HG02642 (cell line): Measurements from ENCODE around the gene SFRP5.

ENCODE experiments used
- ATAC-seq: cut with Tn5 transposase; IDR thresholded peaks from one replicate; pipeline ENCODE4 v1.9.1; 2021; ENCODE audit warnings: mild to moderate bottlenecking; ENCODE audit not compliant: unreplicated experiment, poor library complexity

The SFRP5 gene

DNA sequence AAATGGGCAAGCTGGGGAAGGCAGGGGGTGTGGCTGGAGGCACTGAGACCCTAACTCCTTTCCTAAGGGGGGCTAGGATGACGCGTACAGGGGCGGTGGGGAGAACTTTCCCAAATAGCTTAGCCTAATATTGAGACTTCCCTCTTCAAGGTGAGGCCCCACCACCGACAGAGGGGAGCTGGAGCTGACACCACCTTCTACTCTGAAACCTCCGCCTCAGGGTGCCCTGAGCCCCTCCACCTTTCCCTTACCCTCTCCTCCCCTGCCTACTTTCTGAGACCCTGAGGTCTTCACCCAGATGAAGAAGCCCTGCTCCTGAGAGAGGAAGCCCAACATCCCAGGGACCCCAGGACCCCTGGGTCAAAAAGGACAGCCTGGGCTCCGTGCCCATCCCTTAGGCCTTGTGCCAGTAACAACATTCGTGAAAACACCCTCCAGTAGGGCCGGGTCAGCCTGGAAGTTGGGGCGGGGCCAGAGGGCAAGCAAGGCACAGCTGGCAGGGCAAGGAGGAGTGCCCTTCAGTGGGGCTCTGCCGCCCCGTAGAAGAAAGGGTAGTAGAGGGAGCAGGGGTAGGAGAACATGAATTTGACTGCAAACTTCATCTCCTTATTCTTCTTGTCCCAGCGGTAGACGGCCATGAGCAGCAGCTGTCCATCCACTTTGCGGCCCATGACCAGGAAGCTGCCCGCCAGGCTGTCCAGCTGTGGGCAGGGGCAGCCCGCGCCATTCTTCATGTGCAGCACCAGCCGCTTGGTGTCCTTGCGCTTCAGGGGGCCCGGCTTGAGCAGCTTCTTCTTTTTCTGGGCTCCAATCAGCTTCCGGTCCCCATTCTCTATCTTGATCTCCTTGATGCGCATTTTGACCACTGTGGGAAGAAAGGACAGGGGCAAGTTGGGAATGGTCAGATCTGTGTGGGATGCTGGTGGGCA lies 4.5 kb downstream of the SFRP5 start:
- no peak for ATAC-seq

- ATAC-seq: no peak
These were observed 5.5 kb downstream of the SFRP5 start for GRCh38 chr10:97766106-97766810.

DNA sequence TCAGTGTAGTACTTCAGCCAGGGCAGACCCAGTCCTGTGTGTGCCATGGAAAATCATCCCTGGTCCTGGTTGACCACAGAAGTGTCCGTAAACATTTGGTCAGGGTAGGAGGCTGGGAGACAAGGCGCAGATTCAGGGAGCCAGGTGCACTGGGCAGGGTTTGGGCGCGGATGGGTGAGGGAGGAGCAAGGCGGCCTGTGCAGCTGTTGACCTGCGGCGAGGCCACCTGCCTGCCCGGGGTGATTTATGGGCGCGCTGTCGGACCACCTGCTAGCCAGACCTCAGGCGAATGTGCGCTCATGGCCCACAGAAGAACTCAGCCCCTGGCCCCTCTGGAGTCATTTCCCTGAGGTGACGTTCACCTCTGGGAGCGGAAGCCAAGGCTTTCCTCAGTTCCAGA lies 6.6 kb downstream of the SFRP5 start:
- ATAC-seq: no peak

DNA sequence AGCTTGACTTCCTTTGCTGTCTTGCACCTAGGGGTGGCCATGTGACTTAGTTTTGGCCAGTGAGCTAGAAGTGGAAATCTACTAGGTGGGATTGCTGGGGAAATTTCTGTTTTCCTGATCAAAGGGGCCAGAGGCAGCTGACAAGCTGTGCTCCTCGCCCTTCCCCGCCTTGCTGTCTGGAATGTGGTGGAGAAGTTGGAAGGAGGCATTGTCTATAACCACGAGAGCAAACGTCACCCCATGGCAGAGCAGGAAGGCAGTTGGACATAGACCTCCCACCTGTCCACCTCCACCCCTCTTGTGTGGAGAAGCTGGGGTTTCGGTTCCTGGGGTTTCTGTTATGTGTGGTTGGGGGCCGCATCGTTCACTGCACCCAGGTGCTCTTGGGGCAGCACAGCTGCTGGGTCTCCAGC lies 7.3 kb downstream of the SFRP5 start:
- ATAC-seq: no peak

- ATAC-seq: no peak
These were observed 7.9 kb downstream of the SFRP5 start for GRCh38 chr10:97763947-97764346.

DNA sequence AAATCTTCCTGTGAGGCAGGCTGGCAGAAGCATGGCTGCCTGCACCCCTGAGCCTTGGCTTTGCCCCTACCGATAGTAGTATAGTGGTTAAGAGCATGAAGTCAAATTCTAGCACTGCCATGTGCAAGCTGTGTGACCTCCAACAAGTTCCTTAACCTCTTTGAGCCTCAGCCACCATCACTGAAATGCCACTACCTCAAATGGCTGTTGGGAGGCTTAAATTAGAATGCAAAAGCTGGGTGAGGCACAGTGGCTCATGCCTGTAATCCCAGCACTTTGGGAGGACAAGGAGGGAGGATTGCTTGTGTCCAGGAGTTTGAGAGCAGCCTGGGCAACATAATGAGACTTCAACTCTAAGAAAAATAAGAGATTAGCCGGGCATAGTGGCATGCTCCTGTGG lies 8.4 kb downstream of the SFRP5 start:
- no peak for ATAC-seq

- no peak for ATAC-seq
These were observed 9.0 kb downstream of the SFRP5 start for GRCh38 chr10:97762816-97763215.

DNA sequence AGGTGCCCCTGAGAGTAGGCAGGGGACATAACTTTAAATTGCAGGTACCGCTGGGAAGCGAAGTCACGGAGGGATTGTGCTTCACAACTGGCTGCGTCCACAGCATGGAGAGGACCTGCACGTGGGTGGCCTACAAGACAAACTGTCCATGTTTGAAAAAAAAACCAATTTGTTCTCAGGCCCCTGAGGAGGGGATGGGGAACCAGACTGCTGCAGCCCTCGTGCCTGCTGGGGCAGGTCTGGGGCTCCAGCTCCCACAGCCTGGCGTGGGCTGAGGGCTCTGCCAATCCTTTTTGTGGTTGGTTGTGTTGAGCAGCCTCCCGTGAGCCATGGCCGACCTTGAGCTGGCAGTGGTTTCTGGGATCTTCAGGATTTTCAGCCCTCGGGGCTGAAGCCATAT lies 9.7 kb downstream of the SFRP5 start:
- no peak for ATAC-seq

DNA sequence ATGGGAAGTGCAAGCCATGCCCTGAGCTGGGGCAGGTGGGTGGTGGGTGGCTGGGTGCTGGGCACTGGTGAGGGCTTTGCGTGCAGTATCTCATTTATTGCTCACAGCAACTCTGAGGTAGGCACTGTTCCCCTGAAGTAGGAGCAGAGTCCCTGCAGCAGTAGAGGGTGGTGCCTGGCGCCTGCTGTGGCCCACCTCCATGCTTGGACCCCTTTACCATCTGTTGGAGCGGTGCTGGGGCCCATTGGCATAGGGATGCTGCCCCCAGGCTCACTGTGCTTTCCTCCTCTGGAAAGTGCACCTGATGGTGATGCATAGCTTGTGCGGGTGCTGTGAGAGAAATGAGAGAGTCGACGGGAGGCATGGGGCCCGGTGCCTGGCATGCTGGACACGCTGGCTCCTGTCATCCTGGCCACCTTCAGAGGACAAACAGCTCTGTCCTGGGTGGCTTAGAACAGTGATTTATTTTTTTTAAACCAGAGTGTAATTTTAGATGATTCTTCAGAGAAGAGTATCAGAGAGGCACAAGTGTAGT lies 10.4 kb downstream of the SFRP5 start:
- ATAC-seq: no peak

DNA sequence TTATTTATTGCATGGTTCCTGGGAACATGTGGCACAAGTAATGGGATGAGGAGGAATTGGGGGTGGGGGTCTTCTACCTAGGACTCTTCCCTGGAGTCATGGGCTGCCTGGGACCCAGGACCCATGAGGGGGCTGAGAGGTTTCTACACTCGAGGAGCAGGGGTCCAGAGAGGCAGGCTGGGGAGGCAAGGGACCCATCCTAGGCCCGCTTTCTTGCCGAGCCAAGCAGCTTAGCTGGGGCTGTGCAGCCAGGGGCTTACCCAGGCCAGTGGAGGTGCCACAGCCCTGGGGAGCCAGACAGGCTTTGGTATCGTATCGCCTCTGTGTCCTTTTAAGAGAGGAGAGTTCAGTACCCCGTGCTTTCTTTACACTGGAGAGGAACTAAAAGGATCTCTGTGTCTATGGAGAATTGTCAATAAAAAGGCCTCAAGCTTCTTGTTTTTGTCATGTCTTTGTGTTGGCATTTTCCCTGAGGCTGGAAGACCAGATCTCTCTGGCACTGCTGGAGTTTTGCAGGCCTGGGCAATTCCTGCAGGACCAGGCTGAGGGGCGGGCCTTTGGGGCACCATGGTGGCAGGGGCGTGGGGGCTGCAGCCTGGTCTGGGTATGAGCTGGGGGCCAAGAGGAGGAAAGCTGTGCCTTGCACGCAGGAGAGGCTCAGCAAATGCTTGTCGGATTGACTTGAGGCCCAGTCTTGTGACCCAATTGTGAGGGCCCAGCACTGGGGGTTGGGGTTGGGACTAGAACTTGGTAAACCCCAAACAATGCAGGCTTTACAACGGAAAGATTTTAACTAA lies 11.1 kb downstream of the SFRP5 start:
- ATAC-seq: no peak

- no peak for ATAC-seq
These were observed 11.9 kb downstream of the SFRP5 start for GRCh38 chr10:97759946-97760345.

DNA sequence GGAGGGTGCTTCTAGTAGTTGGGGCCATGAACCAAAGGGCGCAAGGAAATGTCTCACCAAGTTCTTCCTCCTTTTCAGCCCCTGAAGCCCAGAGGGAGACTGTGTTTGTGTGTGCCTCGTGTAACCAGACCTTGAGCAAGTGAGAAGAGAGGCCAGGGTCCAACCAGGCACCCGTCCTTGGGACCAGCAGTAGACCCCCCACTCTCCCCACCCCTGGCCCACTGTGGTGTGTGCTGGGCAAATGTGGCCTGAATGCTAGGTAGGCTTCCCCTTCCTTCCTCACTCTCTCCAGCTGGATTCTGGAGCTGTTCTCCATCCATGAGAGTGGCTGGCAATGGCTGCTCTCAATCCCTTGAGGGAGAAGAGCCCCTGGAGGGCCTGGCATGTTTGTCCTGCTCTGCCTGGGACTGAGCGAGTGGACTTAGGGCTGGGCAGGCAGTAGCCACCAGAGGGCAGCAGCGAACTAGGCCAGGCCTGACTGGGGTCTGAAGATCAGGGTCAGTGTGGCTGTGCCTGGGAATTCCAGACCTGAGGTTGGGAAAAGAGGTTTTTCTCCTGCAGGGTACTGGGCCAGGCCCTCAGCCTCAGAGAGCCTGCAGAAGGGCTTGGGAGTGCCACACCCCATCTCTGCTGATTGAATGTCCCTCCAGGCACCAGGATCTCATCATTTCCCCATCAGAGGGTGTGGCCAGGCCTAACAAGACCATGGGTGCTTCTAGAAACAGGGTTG lies 12.5 kb downstream of the SFRP5 start:
- no peak for ATAC-seq

DNA sequence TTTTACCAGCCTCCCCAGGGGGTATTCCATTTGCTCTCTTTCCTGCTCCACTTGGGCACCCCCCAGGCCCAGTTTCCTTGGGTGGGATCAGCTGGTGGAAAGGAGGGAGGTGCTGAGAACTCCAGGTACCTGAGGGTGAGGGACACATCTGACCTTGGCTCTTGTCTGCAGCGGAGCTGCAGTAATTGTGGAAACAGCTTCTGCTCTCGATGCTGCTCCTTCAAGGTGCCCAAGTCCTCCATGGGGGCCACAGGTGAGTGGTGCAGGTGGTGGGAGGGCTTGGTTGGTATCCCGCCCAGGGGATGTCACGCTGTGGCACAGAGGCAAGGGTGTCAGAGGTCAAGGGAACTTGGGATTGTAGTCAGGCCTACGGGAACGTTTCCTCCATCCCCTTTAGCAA lies 14.3 kb downstream of the SFRP5 start:
- ATAC-seq: no peak

- ATAC-seq: no peak
These were observed 16.1 kb downstream of the SFRP5 start for GRCh38 chr10:97755718-97756117.

GRCh38 chr10:97754726-97755125 lies 17.1 kb downstream of the SFRP5 start:
- ATAC-seq: no peak

DNA sequence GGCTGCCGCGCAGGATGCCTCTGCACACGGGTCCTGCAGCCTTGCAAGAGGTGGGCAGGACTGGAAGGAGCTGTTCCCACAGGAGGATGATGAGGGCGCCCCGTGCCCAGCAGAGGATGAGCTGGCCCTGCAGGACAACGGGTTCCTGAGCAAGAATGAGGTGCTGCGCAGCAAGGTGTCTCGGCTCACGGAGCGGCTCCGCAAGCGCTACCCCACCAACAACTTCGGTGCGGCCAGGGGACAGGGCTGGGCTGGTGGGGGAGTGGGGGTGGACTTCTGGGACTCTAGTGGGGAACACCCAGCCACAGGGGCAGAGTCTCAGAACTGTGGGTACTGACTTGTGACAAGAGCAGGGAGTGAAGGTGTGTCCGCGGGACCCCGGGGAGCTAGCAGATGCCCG lies 18.8 kb downstream of the SFRP5 start:
- ATAC-seq: no peak

GRCh38 chr10:97748116-97748515 lies 23.7 kb downstream of the SFRP5 start:
- ATAC-seq: no peak

- no peak for ATAC-seq
These were observed 24.2 kb downstream of the SFRP5 start for GRCh38 chr10:97747573-97747972.

- no peak for ATAC-seq
These were observed 27.3 kb downstream of the SFRP5 start for GRCh38 chr10:97744405-97745035.
